Measurements from ENCODE around the gene METTL13.

GRCh38 chr1:171801487-171801891 is 20.0 kb downstream of the METTL13 start:
- TF ChIP-seq, protein P1, sequence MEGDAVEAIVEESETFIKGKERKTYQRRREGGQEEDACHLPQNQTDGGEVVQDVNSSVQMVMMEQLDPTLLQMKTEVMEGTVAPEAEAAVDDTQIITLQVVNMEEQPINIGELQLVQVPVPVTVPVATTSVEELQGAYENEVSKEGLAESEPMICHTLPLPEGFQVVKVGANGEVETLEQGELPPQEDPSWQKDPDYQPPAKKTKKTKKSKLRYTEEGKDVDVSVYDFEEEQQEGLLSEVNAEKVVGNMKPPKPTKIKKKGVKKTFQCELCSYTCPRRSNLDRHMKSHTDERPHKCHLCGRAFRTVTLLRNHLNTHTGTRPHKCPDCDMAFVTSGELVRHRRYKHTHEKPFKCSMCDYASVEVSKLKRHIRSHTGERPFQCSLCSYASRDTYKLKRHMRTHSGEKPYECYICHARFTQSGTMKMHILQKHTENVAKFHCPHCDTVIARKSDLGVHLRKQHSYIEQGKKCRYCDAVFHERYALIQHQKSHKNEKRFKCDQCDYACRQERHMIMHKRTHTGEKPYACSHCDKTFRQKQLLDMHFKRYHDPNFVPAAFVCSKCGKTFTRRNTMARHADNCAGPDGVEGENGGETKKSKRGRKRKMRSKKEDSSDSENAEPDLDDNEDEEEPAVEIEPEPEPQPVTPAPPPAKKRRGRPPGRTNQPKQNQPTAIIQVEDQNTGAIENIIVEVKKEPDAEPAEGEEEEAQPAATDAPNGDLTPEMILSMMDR (IDR thresholded peaks at IDR 0.05) = peak; percentile 44 to 75 (median 70)
- no peak for TF ChIP-seq POLR2A (IDR thresholded peaks at IDR 0.05)

All from body of pancreas (tissue), 4 donors.